Activated CD8-positive, alpha-beta T cell treated with anti-CD3 and anti-CD28 coated beads, Interleukin-2, amount 10 ng/mL, durations not matched to agents 7 days and 5 days (primary cell): ENCODE results near the gene GCNT4. TPM values are rescaled to one million over a fixed set of nuclear protein-coding genes. Genes with fewer than 3 reads are reported as not detected.
A peak's percentile ranks its signal among the peaks of the same experiment; 100 is the strongest.

Experiments
- ATAC-seq: fragments of 150-1000 bp; cut with Tn5 transposase; one replicate; pipeline ENCODE4 v1.10.0; 2021; ENCODE audit warnings: moderate library complexity
- CTCF ChIA-PET: fragments of 350-600 bp; sonication (Branson Sonifier 250); formaldehyde crosslinking; loops from one replicate; lab custom pipeline; 2021; ENCODE audit warnings: antibody characterized with exemption; lab: Charles Lee
- POLR2A ChIA-PET: fragments of 350-600 bp; sonication (Branson Sonifier 250); formaldehyde crosslinking; loops from one replicate; lab custom pipeline; 2021; ENCODE audit warnings: antibody characterized with exemption; lab: Charles Lee
- DNase-seq: peaks from one replicate; pipeline ENCODE4 v3.0.0-alpha.2; 2020
- H3K27ac Mint-ChIP-seq: one replicate; pipeline ENCODE4 v1.8.0; 2021; ENCODE audit warnings: mild to moderate bottlenecking, mixed read lengths
- H3K27me3 Mint-ChIP-seq: one replicate; pipeline ENCODE4 v1.8.0; 2021; ENCODE audit warnings: low read depth, mixed read lengths
- H3K36me3 Mint-ChIP-seq: one replicate; pipeline ENCODE4 v1.8.0; 2021; ENCODE audit warnings: low read depth, mixed read lengths
- H3K4me1 Mint-ChIP-seq: one replicate; pipeline ENCODE4 v1.8.0; 2021; ENCODE audit warnings: low read depth, mixed read lengths
- H3K4me3 Mint-ChIP-seq: one replicate; pipeline ENCODE4 v1.8.0; 2021; ENCODE audit warnings: mild to moderate bottlenecking, mixed read lengths
- H3K9me3 Mint-ChIP-seq: one replicate; pipeline ENCODE4 v1.8.0; 2022; ENCODE audit warnings: mixed read lengths; ENCODE audit not compliant: insufficient read depth
- total RNA-seq, 2 experiments: library from RNA; stranded (reverse); gene quantifications; one replicate each; pipeline ENCODE4 v1.2.3, GENCODE V29; 2021

GCNT4 gene
- total RNA-seq, 2 experiments from 2014 or later: 1.9 to 2.1 TPM

DNA sequence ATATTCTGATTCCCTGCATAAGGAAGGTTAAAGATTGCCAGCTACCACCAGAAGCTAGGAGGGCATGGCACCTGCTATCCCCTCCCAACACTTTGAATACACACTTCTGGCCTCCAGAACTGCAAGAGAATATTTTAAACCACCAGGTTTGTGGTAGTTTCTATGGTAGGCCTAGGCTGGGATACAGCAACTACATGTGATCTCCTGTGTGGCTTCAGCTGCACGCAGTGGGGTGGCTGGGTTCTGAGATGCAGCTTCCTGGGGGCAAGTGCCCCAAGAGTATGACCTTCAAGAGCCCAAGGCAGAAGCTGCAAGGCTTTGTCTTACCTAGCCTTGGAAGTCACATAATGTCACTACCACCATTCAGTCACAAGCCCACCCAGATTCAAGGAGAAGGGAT is 39.6 kb downstream of the GCNT4 start:
- DNase-seq: no peak
- Mint-ChIP-seq H3K36me3 (peaks cover 2% of the 10 kb centered on the region), H3K9me3 (no peaks in the 10 kb centered on the region), H3K4me3 (no peak overlapping the region), H3K27me3 (peaks cover 3% of the 10 kb centered on the region), H3K27ac (no peak overlapping the region), H3K4me1 (peaks cover 11% of the 10 kb centered on the region)
- POLR2A ChIA-PET: no interaction called here
- CTCF ChIA-PET: no interaction called here
- no peak for ATAC-seq

- peaks cover 2% of the 10 kb centered on the region for H3K36me3 Mint-ChIP-seq
- POLR2A ChIA-PET: interaction anchor here (1.0 kb wide), 1 partner anchor 41 kb away, joined by 3 read pairs; the partner anchor contains the start of gene GCNT4
- CTCF ChIA-PET: interaction anchor here (0.7 kb wide), 1 partner anchor 8 kb away, joined by 3 read pairs; no protein-coding TSS in a partner anchor
Measured at GRCh38 chr5:75010838-75011237, 41.5 kb downstream of the GCNT4 start.

GRCh38 chr5:75009556-75010345 is 42.6 kb downstream of the GCNT4 start:
- Mint-ChIP-seq H3K4me3 (no peak overlapping the region), H3K36me3 (peaks cover 6% of the 10 kb centered on the region), H3K27me3 (peaks cover 3% of the 10 kb centered on the region), H3K27ac (peak overlapping the region; percentile 33), H3K9me3 (peaks cover 8% of the 10 kb centered on the region), H3K4me1 (peaks cover 8% of the 10 kb centered on the region)
- DNase-seq (no peak), ATAC-seq (no peak)
- ChIA-PET CTCF (interaction anchor here (0.7 kb wide), 1 partner anchor 9 kb away, joined by 3 read pairs; no protein-coding TSS in a partner anchor), POLR2A (no interaction called here)

More at GRCh38 chr5:75010838-75011237, 41.5 kb downstream of the GCNT4 start:
- peaks cover 4% of the 10 kb centered on the region for H3K9me3 Mint-ChIP-seq
- DNase-seq (no peak), ATAC-seq (no peak)
- H3K4me3 Mint-ChIP-seq: no peak overlapping the region
- peaks cover 8% of the 10 kb centered on the region for H3K4me1 Mint-ChIP-seq
- peaks cover 3% of the 10 kb centered on the region for H3K27me3 Mint-ChIP-seq
- no peak overlapping the region for H3K27ac Mint-ChIP-seq

DNA sequence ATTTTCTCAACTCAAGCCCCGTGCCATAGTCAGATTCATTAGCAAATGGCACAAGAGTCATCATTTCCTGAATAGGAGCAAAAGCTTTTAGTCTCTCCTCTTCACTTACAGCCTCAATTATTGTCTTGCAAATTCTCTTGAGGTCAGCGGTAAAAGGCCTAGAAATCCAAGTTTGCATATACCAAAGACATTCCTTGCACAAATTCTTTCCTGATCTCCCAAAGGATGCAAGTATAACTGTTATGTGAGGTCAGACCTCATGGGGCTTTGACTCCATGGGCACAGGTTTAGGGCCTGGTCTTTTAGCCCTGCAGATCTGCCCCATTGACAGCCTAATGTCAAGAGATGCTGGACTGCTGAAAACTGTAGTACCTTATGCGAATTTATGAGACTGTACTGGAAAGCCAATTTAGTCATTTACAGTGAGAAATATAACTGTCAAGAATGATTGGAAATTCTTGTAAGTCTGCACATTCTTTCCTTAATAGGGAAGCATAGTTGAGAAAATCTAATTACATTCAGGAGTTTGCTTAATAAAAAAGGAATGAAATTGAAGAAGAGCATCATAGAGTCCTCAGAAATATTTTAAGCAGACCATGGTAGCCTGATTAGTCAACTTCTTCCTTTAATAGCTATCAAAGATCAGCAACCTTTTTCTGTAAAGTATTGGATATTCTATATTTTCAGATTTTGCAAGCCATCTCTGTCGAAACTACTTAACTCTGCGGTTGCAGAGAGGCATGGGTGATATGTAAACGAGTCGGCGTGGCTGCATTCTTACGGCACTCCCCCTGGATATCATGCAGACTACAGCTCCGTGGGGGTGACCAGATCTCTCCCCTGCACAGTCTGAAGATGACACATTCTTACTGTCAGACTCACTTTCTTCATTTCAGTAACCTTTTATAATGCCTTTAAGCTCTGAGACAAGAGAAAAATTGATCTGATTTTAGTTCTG is 45.2 kb downstream of the GCNT4 start:
- ATAC-seq (no peak), DNase-seq (no peak)
- H3K27ac Mint-ChIP-seq: no peak overlapping the region
- H3K27me3 Mint-ChIP-seq: peaks cover 3% of the 10 kb centered on the region
- H3K4me3 Mint-ChIP-seq: no peak overlapping the region
- H3K36me3 Mint-ChIP-seq: peaks cover 7% of the 10 kb centered on the region
- peaks cover 12% of the 10 kb centered on the region for H3K9me3 Mint-ChIP-seq
- peaks cover 8% of the 10 kb centered on the region for H3K4me1 Mint-ChIP-seq
- ChIA-PET POLR2A (no interaction called here), CTCF (interaction anchor here (1.3 kb wide), 1 partner anchor 229 kb away, joined by 3 read pairs; no protein-coding TSS in a partner anchor)

DNA sequence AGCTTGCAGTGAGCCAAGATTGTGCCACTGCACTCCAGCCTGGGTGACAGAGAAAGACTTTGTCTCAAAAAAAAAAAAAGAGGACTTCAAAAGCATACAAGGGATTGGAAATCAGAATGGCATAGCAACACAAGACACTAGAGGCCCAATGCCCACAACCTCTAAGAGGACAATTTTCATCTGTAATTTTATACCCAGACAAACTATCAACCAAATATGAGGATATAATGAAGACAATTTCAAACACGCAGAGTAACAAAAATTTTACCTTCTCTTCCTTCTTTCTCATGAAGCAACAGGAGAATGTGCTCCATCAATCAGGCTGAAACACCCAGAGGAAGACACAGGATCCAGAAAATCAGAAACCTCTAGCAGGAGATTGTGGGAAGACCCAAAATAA is 46.8 kb downstream of the GCNT4 start:
- POLR2A ChIA-PET: no interaction called here
- H3K9me3 Mint-ChIP-seq: peaks cover 12% of the 10 kb centered on the region
- H3K4me3 Mint-ChIP-seq: no peak overlapping the region
- DNase-seq: no peak
- peaks cover 7% of the 10 kb centered on the region for H3K36me3 Mint-ChIP-seq
- H3K27me3 Mint-ChIP-seq: peaks cover 3% of the 10 kb centered on the region
- peaks cover 8% of the 10 kb centered on the region for H3K4me1 Mint-ChIP-seq
- no peak for ATAC-seq
- CTCF ChIA-PET: interaction anchor here (1.3 kb wide), 1 partner anchor 231 kb away, joined by 3 read pairs; no protein-coding TSS in a partner anchor
- H3K27ac Mint-ChIP-seq: no peak overlapping the region

Other genes with a start within 250 kb of the GCNT4 start
- gene FAM169A, start 186.2 kb downstream of the GCNT4 start, total RNA-seq: 1 to 10 TPM; 3.8 to 5.6 TPM
- gene ANKRD31, start 184.3 kb upstream of the GCNT4 start, total RNA-seq: under 1 TPM; 0.23 to 0.26 TPM